Osteoblast (primary cell): ENCODE results near the gene PLIN5. TPM values are rescaled to one million over a fixed set of nuclear protein-coding genes. Genes with fewer than 3 reads are reported as not detected.

Experiments used
- DNase-seq: peaks from one replicate; pipeline ENCODE4 v3.0.0; 2011; ENCODE audit warnings: low spot score, mixed read lengths; ENCODE audit not compliant: insufficient read length; ENCODE audit errors: missing footprints
- H2AFZ ChIP-seq: 2 replicates; pipeline ENCODE4 v1.6.0; 2011; ENCODE audit warnings: mild to moderate bottlenecking, low read length
- H3K27ac ChIP-seq: 2 replicates; pipeline ENCODE4 v1.5.1; 2011; ENCODE audit warnings: mild to moderate bottlenecking, low read depth, low read length, moderate library complexity
- H3K27me3 ChIP-seq: 2 replicates; pipeline ENCODE4 v1.6.0; 2012; ENCODE audit warnings: mild to moderate bottlenecking, control low read depth, inconsistent platforms, low read length, moderate library complexity; ENCODE audit not compliant: insufficient read depth
- H3K36me3 ChIP-seq: 2 replicates; pipeline ENCODE4 v1.5.1; 2011; ENCODE audit warnings: mild to moderate bottlenecking, low read length, control low read depth, moderate library complexity; ENCODE audit not compliant: insufficient read depth
- H3K4me1 ChIP-seq: 2 replicates; pipeline ENCODE4 v1.5.1; 2011; ENCODE audit warnings: mild to moderate bottlenecking, low read length, control low read depth, moderate library complexity; ENCODE audit not compliant: insufficient read depth
- H3K4me2 ChIP-seq: 2 replicates; pipeline ENCODE4 v1.6.0; 2011; ENCODE audit warnings: mild to moderate bottlenecking, low read length; ENCODE audit not compliant: insufficient read depth
- H3K4me3 ChIP-seq: fragments of 200-600 bp; sonication (generic); 3 replicates; pipeline ENCODE4 v1.5.1; 2012; ENCODE audit warnings: mild to moderate bottlenecking, low read length, inconsistent platforms; ENCODE audit not compliant: insufficient read depth
- H3K79me2 ChIP-seq: 2 replicates; pipeline ENCODE4 v1.6.0; 2012; ENCODE audit warnings: mild to moderate bottlenecking, low read length, control low read depth, inconsistent platforms; ENCODE audit not compliant: insufficient read depth
- H3K9me3 ChIP-seq: 2 replicates; pipeline ENCODE4 v1.5.1; 2011; ENCODE audit warnings: low read depth, low read length, control low read depth
- H4K20me1 ChIP-seq: 2 replicates; pipeline ENCODE4 v1.6.0; 2012; ENCODE audit warnings: mild to moderate bottlenecking, low read length, control low read depth; ENCODE audit not compliant: insufficient read depth
- CTCF ChIP-seq: IDR thresholded peaks from 2 replicates; pipeline ENCODE4 v1.5.1; 2011; ENCODE audit warnings: mild to moderate bottlenecking, low read depth, low read length, moderate library complexity; ENCODE audit errors: extremely low read depth
- total RNA-seq: library from RNA; depleted of rRNA; stranded (reverse); fragments of >200 nt; gene quantifications from 2 replicates; pipeline ENCODE4 v1.2.3, GENCODE V29; 2012

Gene PLIN5
- total RNA-seq, 1 donor, result 0.36 TPM

- H3K9me3 ChIP-seq, result no peaks in the 10 kb centered on the region
- no peaks in the 10 kb centered on the region for H4K20me1 ChIP-seq
- no peak for DNase-seq
- no peaks in the 10 kb centered on the region for H3K36me3 ChIP-seq
- H3K27me3 ChIP-seq, result peaks cover 20% of the 10 kb centered on the region
- H2AFZ ChIP-seq, result no peak overlapping the region
- TF ChIP-seq CTCF, result no peak
- H3K4me1 ChIP-seq, result peaks cover 6% of the 10 kb centered on the region
- no peaks in the 10 kb centered on the region for H3K79me2 ChIP-seq
- no peak overlapping the region for H3K27ac ChIP-seq
- no peak overlapping the region for H3K4me2 ChIP-seq
- H3K4me3 ChIP-seq, result no peak overlapping the region
These were observed 18.7 kb downstream of the PLIN5 start for GRCh38 chr19:4516199-4516938.

- no peak overlapping the region for H3K27ac ChIP-seq
- no peak overlapping the region for H3K4me3 ChIP-seq
- no peak for DNase-seq
- H2AFZ ChIP-seq, result no peak overlapping the region
- TF ChIP-seq CTCF, result no peak
- H3K79me2 ChIP-seq, result no peaks in the 10 kb centered on the region
- no peaks in the 10 kb centered on the region for H3K36me3 ChIP-seq
- peaks cover 20% of the 10 kb centered on the region for H3K27me3 ChIP-seq
- H3K4me2 ChIP-seq, result no peak overlapping the region
- H4K20me1 ChIP-seq, result no peaks in the 10 kb centered on the region
- H3K9me3 ChIP-seq, result no peaks in the 10 kb centered on the region
- peaks cover 5% of the 10 kb centered on the region for H3K4me1 ChIP-seq
These were observed 19.3 kb downstream of the PLIN5 start for GRCh38 chr19:4515732-4516131.

GRCh38 chr19:4513248-4513647 lies 21.8 kb downstream of the PLIN5 start:
- no peaks in the 10 kb centered on the region for H3K79me2 ChIP-seq
- H3K4me2 ChIP-seq, result no peak overlapping the region
- H3K36me3 ChIP-seq, result no peaks in the 10 kb centered on the region

More at GRCh38 chr19:4513248-4513647, 21.8 kb downstream of the PLIN5 start:
- no peaks in the 10 kb centered on the region for H3K9me3 ChIP-seq
- no peak for DNase-seq
- peaks cover 6% of the 10 kb centered on the region for H3K27me3 ChIP-seq
- H3K4me1 ChIP-seq, result no peaks in the 10 kb centered on the region
- no peak overlapping the region for H2AFZ ChIP-seq
- no peaks in the 10 kb centered on the region for H4K20me1 ChIP-seq
- no peak for TF ChIP-seq CTCF
- H3K4me3 ChIP-seq, result no peak overlapping the region
- no peak overlapping the region for H3K27ac ChIP-seq
